ENCODE measurements around the gene GPR89A.
A peak's percentile ranks its signal among the peaks of the same experiment; 100 is the strongest.
"Not testable (repeated sequence)": the region's sequence is repeated elsewhere in the genome, so short reads cannot be mapped to it uniquely, and the experiment has no call there.

GPR89A gene

GRCh38 chr1:145607833-145608733 is at the start of gene GPR89A:
TSS of gene GPR89A (plus strand) at chr1:145607988. CDS start at chr1:145608134, 146 bp downstream.
- peak; percentile 91 for DNase-seq

DNA sequence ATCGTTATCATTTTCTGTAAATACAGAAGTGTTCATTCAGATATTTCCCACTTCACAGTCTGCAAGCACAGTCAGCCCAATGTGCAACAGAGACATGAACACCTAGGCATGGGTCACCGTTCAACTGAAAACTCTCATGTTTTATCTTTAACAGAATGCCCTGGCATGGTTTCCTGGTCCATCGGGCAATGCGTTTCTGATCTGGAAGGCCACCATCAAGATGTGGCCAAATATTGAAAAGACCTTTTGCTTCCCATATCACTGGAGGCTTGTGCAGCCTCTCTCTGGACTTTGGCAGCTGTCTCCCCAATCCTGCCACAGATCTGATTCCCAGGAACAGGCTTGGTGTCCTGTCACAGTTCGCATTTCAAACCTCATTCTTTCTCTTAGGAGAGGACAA is 21.0 kb upstream of the GPR89A start:
- not testable (repeated sequence) for DNase-seq

DNA sequence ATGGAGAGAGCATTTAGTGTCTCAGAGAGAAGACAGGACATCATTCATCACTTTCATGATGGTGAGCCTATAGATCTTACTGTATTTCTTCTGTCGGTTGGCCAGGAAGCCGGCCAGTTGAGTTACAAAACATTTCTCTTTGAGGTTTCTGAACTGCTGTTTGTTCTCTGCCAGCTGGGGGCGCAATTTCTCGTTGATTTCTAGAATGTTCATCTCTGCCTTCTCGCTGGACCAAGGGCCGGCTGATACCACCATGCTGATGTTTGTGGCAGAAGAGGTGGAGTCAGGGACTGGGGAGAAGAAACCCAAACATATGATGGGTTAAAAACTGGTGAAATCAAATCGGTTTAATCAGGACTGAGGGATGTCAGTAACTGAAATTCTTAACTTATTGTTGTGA is 17.0 kb upstream of the GPR89A start:
- not testable (repeated sequence) for DNase-seq

DNA sequence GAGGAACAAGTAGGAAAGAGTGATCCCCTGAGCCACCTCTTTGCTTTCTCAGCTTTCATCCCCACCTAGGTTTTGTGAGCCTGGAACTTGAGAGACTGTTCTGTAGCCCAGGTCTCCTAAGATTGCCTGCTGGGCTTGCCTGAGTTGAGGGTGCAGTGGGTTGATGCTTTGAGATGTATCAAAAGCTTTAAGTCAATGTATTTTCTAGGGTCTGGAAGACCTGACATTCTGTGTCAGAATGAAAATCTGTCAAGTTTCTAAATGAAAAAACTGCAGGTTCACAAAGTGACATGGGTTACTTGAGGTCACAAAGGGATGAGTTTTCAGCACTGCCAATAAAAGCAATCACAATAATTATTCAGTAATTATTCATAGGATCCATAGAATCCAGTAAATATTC is 15.4 kb upstream of the GPR89A start:
- not testable (repeated sequence) for DNase-seq

GRCh38 chr1:145595421-145595820 is 12.4 kb upstream of the GPR89A start:
- not testable (repeated sequence) for DNase-seq

- DNase-seq = not testable (repeated sequence)
Measured at GRCh38 chr1:145596236-145596635, 11.6 kb upstream of the GPR89A start.

- DNase-seq = not testable (repeated sequence)
Measured at GRCh38 chr1:145599426-145599825, 8.4 kb upstream of the GPR89A start.

- no peak for DNase-seq
Measured at GRCh38 chr1:145601593-145601992, 6.2 kb upstream of the GPR89A start.

DNA sequence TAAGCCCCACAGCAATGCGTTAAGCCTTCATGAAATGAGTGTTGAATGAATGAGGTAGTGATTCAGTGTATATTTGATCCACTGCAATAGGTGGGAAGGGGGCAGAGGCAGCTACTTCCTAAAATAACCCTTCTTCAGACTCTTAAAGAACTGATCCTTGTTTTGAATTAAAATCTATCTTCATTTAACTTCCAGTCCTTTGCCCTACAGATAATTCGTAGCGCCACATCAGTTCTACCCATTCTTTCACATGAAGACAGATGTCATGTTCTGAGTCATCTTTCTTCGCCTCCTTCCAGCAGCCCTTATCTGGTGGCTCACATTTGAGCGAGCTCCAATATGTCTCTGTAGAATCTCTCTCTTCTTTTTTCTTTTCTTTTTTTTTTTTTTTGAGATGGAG is 948 bp upstream of the GPR89A start:
- DNase-seq = not testable (repeated sequence)

DNA sequence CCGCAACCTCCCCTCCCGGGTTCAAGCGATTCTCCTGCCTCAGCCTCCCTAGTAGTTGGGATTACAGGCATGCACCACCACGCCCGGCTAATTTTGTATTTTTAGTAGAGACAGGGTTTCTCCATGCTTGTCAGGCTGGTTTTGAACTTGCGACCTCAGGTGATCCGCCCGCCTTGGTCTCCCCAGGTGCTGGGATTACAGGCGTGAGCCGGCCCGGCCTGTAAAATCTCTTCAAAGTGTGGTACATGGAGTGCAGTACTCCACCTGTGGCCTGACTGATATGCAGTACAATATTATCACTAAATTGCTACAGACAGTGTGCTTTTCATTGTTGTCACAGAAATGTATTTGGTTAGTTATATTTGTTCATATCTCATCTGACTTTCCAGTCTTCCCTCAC is 499 bp upstream of the GPR89A start:
- DNase-seq = not testable (repeated sequence)

DNA sequence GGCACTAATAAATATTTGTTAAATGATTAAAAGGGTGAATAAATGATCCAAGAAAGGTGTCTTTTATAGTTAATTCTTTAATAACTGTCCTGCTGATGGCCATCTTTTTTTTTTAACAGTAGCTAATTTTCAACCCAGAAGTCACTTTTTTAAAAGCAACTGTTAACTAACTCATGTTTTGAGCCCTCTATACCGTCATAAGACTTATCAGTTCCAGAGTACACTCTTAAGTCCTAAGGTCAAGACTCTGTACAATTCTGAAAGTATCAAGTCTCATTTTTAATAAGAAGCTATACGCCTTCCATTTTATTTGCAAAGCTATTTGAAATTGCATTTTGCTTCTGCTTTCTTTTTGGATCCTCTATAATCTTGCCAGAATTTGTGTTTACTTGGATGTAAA is 3.0 kb downstream of the GPR89A start:
- DNase-seq = not testable (repeated sequence)

DNA sequence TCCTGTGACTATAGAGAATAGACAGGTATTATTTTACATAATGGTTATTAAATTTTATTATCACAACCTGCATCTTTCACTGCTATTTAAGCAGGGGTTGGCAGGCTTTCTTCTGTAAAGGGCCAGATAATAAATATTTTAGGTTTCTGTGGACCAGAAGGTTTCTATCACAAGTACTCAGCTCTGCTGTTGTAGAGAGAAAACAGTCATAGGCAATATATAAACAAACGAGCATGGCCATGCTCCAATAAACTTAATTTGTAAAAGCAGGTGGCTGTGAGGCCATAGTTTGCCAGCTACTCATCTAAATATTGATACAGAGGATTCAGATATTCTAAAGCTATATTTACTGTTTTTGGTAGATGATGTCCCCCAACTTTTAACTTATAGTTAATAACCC is 12.3 kb downstream of the GPR89A start:
- not testable (repeated sequence) for DNase-seq

GRCh38 chr1:145622177-145622576 is 14.4 kb downstream of the GPR89A start:
- DNase-seq = not testable (repeated sequence)

DNA sequence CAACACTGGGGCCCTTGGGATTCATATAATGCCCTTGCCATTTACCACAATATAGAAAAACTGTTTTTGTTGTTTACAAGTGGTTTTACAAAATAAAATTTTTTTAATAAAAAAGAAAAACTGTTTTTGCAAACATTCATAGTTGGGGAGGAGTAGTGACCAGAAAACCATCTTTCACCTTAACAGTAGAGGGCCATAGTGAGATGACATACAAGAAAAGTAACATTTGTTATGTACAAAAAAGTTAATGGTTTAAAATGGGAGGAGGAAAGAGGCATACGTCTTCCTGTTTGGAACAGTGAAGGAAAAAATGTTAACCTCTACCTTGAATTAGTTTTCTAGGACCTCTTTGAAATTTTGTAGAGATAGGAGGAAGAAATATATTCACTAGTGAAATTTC is 28.4 kb downstream of the GPR89A start:
- DNase-seq = not testable (repeated sequence)

- DNase-seq = not testable (repeated sequence)
Measured at GRCh38 chr1:145641886-145642285, 34.1 kb downstream of the GPR89A start.

DNA sequence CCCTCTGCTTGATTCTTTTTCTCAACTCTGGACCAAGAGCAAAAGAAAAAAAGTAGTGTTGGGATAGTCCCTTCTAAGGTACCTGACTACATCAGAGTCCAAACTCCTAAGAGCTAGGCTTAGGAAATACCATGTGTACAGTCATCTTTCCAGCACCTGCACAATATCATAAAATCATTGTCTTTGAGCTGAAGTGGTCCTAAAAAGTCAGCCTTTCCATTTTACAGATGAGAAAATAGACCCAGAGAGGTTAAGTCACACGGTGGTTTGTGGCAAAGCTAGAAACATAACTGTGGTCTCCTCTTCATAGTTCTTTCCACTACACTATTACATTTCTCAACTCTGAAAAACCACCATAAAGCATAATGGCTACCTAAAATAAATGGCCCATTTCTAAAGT is 36.2 kb downstream of the GPR89A start:
- not testable (repeated sequence) for DNase-seq

DNA sequence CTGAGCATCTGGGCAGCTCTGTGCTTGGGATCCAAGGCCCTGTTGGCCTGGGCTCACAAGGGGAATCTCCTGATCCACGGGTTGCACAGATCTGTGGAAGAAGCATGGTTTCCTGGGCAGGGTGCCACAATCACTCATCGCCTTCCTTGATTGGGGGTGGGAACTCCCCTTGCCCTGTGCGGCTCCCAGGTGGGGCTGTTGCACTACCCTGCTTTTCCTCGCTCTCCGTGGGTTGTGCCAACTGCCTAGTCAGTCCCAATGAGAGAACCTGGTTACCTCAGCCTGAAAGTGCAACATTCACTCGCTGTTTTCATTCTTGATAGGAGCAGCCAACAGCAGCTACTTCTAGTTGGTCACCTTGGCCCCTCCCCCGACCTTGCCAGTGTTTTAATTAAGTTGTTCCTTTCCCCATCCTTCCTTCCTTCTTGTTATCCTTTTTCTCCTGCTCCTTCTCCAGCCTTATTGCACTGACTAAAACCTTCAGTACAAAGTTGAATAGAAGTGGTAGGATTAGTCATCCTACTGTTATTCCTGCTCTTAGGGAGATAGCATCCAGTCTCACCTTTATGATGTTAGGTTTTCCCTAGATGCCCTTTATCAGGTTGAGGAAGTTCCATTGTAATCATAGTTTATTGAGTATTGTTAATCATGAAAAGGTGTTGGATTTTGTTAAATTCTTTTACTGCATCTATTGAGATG is 48.6 kb downstream of the GPR89A start:
- DNase-seq = not testable (repeated sequence)

- peak; percentile 17 for DNase-seq
Measured at GRCh38 chr1:145662502-145662901, 54.7 kb downstream of the GPR89A start.

DNA sequence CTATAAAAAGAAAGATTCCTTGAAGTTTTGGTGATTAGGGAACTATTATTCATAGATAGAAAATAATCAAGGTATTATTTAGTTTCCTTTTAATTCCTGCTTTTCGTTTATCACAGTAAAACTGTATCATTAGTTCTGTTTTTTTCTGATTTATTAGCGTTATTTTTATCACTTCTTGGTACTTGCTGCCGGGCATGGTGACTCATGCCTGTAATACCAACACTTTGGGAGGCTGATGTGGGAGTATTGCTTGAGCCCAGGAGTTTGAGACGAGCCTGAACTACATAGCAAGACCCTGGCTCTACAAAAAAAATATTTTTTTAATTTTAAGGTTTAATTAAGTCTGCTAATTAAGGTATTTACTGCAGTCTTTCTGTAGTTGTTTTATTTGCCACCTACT is 57.2 kb downstream of the GPR89A start:
- DNase-seq = not testable (repeated sequence)

DNA sequence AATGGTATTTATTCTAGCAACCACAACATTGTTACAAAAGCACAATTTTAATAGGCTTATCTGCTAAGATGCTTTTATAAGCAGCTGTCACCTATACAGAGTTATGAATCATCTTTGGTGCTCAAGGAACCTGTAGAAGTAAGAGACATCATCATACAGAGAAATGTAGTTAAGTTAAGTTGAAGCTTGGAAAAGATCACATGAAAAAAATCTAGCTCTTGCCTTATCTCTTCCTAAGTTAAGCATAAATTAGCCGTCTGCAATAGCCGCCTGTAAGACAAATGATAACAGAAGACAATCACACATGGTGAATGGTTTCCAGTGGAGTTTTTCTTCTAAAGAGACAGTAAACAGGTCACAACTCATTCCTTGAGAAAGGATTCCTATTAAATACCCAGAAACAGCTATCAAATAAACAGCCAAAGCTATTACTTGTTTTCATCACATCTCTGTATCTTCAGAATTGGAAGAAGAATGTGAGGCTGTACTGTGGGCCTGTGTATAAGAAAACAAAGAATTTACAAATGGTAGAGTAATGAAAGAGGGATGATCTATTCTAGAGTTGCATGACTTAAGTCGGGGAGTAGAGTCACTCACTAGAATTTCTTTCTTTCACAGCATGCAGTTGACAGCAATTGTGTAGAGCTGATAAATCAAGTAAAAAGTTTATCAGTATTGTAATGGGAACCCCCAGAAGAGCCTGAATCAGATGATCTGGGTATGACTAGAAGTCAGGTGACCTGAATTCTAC is 63.4 kb downstream of the GPR89A start:
- not testable (repeated sequence) for DNase-seq

- not testable (repeated sequence) for DNase-seq
Measured at GRCh38 chr1:145673217-145673616, 65.4 kb downstream of the GPR89A start.

GRCh38 chr1:145684858-145685257 is 77.1 kb downstream of the GPR89A start:
- DNase-seq = not testable (repeated sequence)

DNA sequence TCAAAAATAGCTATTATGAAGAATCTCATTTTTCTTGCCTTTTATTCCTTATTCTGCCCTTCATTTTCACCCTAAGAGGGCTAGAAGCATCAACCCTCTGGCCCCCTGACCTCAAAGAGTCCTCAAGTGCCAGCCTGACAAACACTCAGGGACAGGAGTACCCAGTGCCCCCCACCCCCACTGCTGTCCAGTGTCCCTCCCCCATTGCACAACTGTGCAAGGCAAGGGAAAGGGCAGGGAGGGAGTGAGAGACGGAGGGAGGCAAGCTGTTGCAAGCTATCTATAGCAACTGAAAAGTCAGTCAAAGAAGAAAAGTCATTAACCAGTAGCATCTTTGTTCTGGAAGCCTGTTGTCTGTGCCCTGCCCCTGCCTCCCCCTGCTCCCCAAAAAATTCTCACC is 78.3 kb downstream of the GPR89A start:
- not testable (repeated sequence) for DNase-seq
